Measurements from ENCODE around the gene DBH.

DNA sequence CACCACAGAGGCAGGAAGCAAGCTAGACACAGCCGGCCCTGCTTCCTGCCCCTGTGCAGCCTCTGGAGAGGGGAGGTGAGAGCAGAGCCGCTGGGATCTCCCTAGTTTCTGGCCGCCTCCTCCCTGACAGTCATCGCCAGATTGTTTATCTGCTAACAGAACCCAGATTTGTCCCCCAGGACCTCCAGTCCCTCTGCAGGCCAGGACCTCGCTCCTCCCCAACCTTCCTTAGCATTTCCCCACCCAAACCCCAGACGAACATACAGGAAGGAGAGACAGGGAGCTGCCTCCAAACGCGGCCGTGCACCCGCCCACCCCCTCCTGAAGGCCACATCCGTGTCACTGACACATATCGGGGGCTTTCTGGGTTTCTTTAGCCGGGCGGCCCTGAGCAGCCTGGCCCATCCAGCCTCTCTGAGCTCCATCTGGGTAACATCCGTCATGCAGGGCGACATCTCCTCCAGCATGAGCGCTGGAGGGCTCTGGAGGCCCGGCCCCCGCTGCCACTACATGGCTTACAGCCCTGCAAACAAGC lies 47.5 kb downstream of the DBH start:
- no peak for TF ChIP-seq CTCF (IDR thresholded peaks at IDR 0.05; ENCODE audit: borderline replicate concordance, extremely low read depth, low read length, poor library complexity, severe bottlenecking)
- no peak for TF ChIP-seq EZH2 (IDR thresholded peaks at IDR 0.05; ENCODE audit: borderline replicate concordance, low read depth, low read length, severe bottlenecking)

Data from DND-41 (cell line).